ENCODE data around the gene HRC.
"Not testable (repeated sequence)": the region's sequence is repeated elsewhere in the genome, so short reads cannot be mapped to it uniquely, and the experiment has no call there.

Gene HRC

GRCh38 chr19:49140951-49141350, 14.2 kb downstream of the HRC start:
- no peak for DNase-seq (ENCODE audit: low read depth in 1 of 2, low spot score in 1 of 2)

GRCh38 chr19:49136771-49137171, 18.4 kb downstream of the HRC start:
- DNase-seq (ENCODE audit: low read depth in 1 of 2, low spot score in 1 of 2), result no peak

DNA sequence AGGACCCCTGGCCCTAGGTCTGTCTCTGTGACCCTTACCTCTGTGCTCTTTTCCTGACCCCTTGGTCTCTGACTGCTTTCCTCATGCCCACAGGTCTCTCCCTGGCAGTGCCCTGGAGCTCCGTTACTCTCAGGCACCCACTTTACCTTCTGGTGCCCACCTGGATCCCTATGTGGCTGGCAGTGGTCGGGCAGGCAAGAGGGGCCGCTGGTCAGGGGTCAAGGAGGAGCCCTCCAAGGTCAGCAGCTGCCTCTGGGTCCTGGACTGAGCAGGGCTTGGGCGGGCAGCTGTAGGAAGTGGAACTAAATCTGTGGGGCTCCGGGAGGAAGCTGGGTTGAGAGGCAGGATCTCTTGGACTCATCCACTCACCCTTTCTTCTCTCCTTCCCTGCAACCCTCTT, 19.5 kb downstream of the HRC start:
- no peak for DNase-seq (ENCODE audit: low read depth in 1 of 2, low spot score in 1 of 2)

DNA sequence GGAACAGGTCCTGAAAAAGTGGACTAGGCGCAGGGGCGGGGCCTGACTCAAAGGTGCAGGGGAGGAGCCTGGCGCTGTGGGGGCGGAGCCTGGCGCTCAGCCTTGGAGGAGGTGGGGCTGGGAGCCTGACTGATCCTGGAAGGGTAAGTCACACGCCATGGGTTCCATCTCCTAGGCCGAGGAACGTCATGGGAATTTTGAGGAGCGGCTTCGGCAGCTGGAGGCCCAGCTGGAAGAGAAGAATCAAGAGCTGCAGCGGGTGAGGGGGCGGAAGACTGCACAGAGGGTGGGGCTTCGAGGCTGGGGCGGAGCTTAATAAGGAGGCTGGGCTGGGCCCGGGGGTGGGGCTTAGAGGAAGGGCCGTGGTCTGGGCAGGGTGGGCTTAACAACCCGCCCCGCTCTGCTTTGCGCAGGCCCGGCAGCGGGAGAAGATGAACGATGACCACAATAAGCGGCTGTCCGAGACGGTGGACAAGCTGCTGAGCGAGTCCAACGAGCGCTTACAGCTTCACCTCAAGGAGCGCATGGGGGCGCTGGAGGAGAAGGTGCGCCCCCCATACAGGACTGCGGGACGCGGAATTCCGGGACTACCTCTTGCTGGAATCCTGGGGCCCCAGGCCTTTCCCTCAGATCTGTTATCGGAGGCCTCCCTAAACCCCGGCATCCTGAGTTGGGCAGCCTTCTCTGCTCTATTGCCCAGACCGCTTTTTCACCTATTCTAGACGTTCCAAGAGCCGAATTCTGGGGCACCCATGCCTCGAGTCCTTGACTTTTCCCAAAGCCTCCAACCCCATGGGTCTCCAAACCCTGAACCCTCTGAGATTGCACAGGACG, 21.4 kb downstream of the HRC start:
- DNase-seq (ENCODE audit: low read depth in 1 of 2, low spot score in 1 of 2), result no peak

- no peak for DNase-seq (ENCODE audit: low read depth in 1 of 2, low spot score in 1 of 2)
These were observed 22.1 kb downstream of the HRC start for GRCh38 chr19:49132974-49133609.

- no peak for DNase-seq (ENCODE audit: low read depth in 1 of 2, low spot score in 1 of 2)
These were observed 24.9 kb downstream of the HRC start for GRCh38 chr19:49130325-49130724.

GRCh38 chr19:49129238-49129583, 26.0 kb downstream of the HRC start:
- no peak for DNase-seq (ENCODE audit: low read depth in 1 of 2, low spot score in 1 of 2)

GRCh38 chr19:49128545-49129237, 26.5 kb downstream of the HRC start:
- DNase-seq (ENCODE audit: low read depth in 1 of 2, low spot score in 1 of 2), result no peak

DNA sequence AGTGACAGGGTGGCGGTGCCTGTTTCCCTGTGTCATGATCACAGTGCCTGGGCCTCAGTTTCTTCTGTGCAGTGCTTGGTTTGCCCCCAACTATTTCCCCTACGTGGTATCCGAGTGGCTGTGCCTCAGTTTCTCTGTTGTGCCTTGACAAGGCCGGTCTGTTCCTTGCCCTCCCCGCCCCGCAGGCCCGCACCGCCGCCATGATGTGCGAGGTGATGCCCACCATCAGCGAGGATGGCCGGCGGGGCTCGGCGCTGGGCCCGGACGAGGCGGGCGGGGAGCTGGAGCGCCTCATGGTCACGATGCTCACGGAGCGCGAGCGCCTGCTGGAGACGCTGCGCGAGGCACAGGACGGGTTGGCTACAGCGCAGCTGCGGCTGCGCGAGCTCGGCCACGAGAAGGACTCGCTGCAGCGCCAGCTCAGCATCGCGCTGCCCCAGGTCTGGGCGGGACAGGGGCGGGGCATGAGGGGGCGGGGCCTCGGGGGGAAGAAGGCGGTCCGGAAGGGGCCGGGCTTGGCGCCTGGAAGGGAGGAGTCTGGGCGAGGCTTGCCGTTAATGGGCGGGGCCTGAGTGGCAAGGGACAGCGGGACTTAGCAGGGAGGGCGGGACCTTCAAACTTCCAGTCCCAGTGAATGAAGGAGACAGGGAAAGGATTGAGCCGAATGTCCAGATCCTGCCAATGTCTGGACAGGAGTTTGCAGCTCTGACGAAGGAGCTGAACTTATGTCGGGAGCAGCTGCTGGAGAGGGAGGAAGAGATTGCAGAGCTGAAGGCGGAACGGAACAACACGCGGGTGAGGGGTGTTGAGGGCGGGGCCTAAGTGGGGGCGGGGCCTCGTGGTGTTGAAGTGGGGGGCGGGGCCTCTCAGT, 27.3 kb downstream of the HRC start:
- DNase-seq (ENCODE audit: low read depth in 1 of 2, low spot score in 1 of 2), result peak; percentile 95 to 96

- not testable (repeated sequence) for DNase-seq (ENCODE audit: low read depth in 1 of 2, low spot score in 1 of 2)
These were observed 28.0 kb downstream of the HRC start for GRCh38 chr19:49127225-49127624.

- no peak for DNase-seq (ENCODE audit: low read depth in 1 of 2, low spot score in 1 of 2)
These were observed 28.6 kb downstream of the HRC start for GRCh38 chr19:49126575-49126974.

- no peak for DNase-seq (ENCODE audit: low read depth in 1 of 2, low spot score in 1 of 2)
These were observed 30.0 kb downstream of the HRC start for GRCh38 chr19:49125025-49125731.

- not testable (repeated sequence) for DNase-seq (ENCODE audit: low read depth in 1 of 2, low spot score in 1 of 2)
These were observed 31.9 kb downstream of the HRC start for GRCh38 chr19:49123285-49123684.

- DNase-seq (ENCODE audit: low read depth in 1 of 2, low spot score in 1 of 2), result not testable (repeated sequence)
These were observed 33.4 kb downstream of the HRC start for GRCh38 chr19:49121841-49122240.

- DNase-seq (ENCODE audit: low read depth in 1 of 2, low spot score in 1 of 2), result no peak
These were observed 34.3 kb downstream of the HRC start for GRCh38 chr19:49120868-49121267.

DNA sequence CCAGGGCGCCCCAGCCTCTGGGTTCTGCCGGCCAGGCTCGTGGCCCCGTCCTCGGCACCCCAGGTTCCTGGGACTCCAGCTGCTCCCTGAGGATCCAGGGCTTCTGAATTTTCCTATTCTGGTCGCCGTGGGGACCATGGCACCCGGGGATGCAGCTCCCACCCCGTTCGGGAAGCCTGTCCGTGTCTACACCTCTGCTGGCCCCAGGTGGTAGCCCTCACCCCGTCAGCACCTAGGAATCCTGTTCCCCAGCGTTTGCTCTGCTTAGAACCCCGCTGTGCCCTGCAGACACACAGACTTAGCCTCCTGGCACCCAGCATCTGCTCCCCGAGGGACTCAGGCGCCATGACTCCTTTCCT, 34.9 kb downstream of the HRC start:
- DNase-seq (ENCODE audit: low read depth in 1 of 2, low spot score in 1 of 2), result no peak

- DNase-seq (ENCODE audit: low read depth in 1 of 2, low spot score in 1 of 2), result no peak
These were observed 35.5 kb downstream of the HRC start, which contains the start of gene PPFIA3 for GRCh38 chr19:49119411-49120324. PPFIA3 (plus strand) TSS chr19:49119544; CDS start chr19:49127874, 8,330 bp downstream.

DNA sequence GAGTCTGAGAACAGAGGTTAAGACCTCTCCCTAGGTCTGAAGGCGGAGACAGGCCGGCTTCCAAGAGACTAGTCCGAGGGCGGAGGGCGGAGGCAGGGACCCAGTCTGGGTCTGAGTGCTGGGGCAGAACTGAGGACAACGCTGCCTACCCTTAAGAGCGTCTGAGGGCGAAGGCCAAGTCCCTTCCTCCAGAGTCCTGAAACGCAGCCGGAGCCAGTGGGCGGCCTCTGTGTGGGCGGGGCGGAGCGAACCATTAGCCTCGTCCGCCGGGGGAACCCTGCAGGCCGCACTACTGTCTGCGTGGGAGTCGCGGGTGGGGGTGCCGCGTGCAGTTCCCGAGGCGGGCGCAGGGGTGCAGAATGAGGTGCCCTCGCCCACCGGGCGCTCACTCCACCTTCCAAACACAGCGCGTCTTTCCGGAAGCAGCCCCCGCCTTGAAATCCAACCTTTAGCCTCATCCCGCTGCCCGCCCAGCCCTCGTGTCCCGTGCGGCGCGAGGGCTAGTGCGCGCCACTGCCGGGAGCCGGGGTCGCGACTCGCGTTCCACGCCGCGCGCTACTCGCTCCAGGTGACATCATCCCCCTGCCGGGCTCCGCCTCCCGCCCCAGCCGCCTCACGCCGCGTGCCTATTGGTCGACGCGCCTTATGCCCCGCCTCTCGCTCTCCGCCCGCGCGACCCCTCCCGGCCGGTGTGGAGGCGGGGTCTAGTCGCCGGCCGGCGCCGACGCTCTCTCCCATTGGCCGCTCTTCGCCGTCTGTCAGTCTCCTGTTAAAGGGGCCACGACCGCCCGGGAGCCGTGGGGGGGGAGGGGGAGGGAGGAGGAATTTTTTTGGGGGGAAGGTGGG, 36.4 kb downstream of the HRC start, which contains the start of gene C19orf73:
Gene C19orf73, minus strand, starts transcription at position 579 of the 846 bp plus-strand sequence. Its CDS starts 121 bp downstream, at position 458.
- DNase-seq (ENCODE audit: low read depth in 1 of 2, low spot score in 1 of 2), result peak; percentile 91

Measured in activated CD4-positive, alpha-beta T cell treated with anti-CD3 and anti-CD28 coated beads, Interleukin-2, amount 50 U/mL, for 24 hours (primary cell).